Right atrium auricular region (tissue), 2 donors: ENCODE results near the gene PTPRN2. TPM values are rescaled to one million over a fixed set of nuclear protein-coding genes. Genes with fewer than 3 reads are reported as not detected.

ENCODE experiments used
- DNase-seq: peaks from one replicate; pipeline ENCODE4 v3.0.0-alpha.2; 2019; ENCODE audit warnings: low spot score
- H3K27ac ChIP-seq, 2 donors: fragments of 200-600 bp; sonication (generic); 1 replicate in 1 of 2; 2 replicates in 1 of 2; pipeline ENCODE4 v1.5.1; 2016 to 2019
- H3K27me3 ChIP-seq, 2 donors: fragments of 200-600 bp; sonication (generic); one replicate each; pipeline versions ENCODE4 v1.5.1 to v1.6.0; 2017 to 2019
- H3K36me3 ChIP-seq: fragments of 200-600 bp; sonication (generic); one replicate; pipeline ENCODE4 v1.5.1; 2016
- H3K4me1 ChIP-seq, 2 donors: fragments of 200-600 bp; sonication (generic); one replicate each; pipeline versions ENCODE4 v1.5.1 to v1.6.0; 2017 to 2019
- H3K4me3 ChIP-seq, 2 donors: fragments of 200-600 bp; sonication (generic); 1 replicate in 1 of 2; 2 replicates in 1 of 2; pipeline ENCODE4 v1.5.1; 2017 to 2019; ENCODE audit warnings: mild to moderate bottlenecking in 1 of 2, moderate library complexity in 1 of 2
- H3K9me3 ChIP-seq, 2 donors: fragments of 200-600 bp; sonication (generic); one replicate each; pipeline ENCODE4 v1.5.1; 2019
- total RNA-seq, 2 donors: library from RNA; depleted of rRNA; stranded (reverse); fragments of >200 nt; gene quantifications; one replicate each; pipeline ENCODE4 v1.1.0, GENCODE V29; 2016
- TF ChIP-seq, protein P1 (sequence below), 2 donors: fragments of 200-600 bp; sonication (generic); IDR thresholded peaks; one replicate each; pipeline ENCODE4 v1.5.1; 2019; ENCODE audit warnings: antibody characterized with exemption in 2 of 2

Gene PTPRN2
- total RNA-seq, 2 donors from 2014 or later: 2.6 to 2.7 TPM

DNA sequence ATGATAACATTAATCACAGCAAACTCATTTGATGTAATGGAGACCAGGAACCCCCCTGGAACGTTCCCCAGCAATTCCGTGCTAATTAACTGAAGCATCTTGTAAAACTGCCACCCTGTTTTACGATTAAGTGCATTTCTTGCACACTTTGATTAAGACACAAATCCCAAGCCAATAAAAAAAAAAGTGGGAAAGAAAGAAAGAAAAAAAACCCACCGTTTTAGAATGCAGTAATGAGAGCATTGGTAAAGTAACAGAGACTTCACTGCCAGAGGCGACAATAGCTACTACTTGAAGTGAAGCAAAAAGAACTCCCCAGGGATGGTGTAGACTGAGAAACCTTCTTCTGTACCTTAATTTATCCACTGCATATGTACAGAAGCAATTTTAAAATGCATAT lies 616.1 kb downstream of the PTPRN2 start:
- Histone ChIP-seq H3K4me1 (no peaks in the 10 kb centered on the region), H3K27ac (no peak overlapping the region), H3K27me3 (no peaks in the 10 kb centered on the region), H3K9me3 (peaks cover 18 to 24% of the 10 kb centered on the region in 2 donors), H3K4me3 (no peak overlapping the region), H3K36me3 (no peaks in the 10 kb centered on the region)
- TF ChIP-seq, protein P1, sequence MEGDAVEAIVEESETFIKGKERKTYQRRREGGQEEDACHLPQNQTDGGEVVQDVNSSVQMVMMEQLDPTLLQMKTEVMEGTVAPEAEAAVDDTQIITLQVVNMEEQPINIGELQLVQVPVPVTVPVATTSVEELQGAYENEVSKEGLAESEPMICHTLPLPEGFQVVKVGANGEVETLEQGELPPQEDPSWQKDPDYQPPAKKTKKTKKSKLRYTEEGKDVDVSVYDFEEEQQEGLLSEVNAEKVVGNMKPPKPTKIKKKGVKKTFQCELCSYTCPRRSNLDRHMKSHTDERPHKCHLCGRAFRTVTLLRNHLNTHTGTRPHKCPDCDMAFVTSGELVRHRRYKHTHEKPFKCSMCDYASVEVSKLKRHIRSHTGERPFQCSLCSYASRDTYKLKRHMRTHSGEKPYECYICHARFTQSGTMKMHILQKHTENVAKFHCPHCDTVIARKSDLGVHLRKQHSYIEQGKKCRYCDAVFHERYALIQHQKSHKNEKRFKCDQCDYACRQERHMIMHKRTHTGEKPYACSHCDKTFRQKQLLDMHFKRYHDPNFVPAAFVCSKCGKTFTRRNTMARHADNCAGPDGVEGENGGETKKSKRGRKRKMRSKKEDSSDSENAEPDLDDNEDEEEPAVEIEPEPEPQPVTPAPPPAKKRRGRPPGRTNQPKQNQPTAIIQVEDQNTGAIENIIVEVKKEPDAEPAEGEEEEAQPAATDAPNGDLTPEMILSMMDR (IDR thresholded peaks at IDR 0.05): no peak
- DNase-seq: no peak

DNA sequence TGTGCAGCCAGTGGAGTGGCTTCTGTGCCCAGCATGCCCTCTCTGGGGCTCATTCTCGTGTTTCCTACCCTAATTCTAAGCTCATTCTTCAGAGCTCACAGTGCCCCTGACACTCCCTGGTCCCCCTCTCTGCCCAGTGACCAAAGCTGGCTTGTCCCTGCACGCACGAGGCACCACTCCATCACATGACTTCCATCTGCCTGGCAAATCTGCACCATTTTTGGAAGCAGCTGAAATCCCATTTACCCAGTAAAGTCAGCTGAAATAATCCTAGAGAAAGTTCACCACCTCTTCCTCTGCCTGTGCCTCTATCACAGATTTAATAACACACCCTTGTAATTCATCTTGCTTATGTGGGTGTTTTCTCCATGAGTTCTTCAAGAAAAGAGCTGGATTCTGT lies 616.9 kb downstream of the PTPRN2 start:
- no peak for DNase-seq
- TF ChIP-seq, protein P1 (IDR thresholded peaks at IDR 0.05): no peak
- H3K27ac ChIP-seq: no peak overlapping the region
- no peaks in the 10 kb centered on the region for H3K4me1 ChIP-seq
- H3K4me3 ChIP-seq: no peak overlapping the region
- H3K9me3 ChIP-seq: peaks cover 18 to 24% of the 10 kb centered on the region in 2 donors
- H3K27me3 ChIP-seq: no peaks in the 10 kb centered on the region
- no peaks in the 10 kb centered on the region for H3K36me3 ChIP-seq

DNA sequence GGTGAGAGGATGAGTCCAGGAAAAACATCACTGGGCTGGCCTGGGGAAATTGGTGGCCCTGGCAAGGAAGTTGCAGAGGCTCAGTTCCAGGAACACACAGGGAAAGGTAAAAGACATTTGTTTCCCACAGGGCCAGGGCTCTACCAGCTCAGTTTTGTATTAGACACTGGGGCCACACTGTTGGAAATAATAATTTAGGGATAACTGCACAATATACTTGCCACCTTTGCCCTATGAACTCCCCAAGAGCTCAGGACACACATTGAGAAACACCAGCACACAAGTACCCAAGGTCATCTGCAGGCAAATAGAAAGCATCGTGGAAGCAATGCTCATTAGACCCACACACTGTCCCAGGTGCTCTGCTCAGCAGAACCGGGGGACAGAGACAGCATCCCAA lies 617.6 kb downstream of the PTPRN2 start:
- DNase-seq: no peak
- H3K27me3 ChIP-seq: no peaks in the 10 kb centered on the region
- TF ChIP-seq, protein P1 (IDR thresholded peaks at IDR 0.05): no peak
- peaks cover 16 to 17% of the 10 kb centered on the region in 2 donors for H3K9me3 ChIP-seq
- no peaks in the 10 kb centered on the region for H3K36me3 ChIP-seq
- H3K27ac ChIP-seq: no peak overlapping the region
- H3K4me3 ChIP-seq: no peak overlapping the region
- H3K4me1 ChIP-seq: no peaks in the 10 kb centered on the region

DNA sequence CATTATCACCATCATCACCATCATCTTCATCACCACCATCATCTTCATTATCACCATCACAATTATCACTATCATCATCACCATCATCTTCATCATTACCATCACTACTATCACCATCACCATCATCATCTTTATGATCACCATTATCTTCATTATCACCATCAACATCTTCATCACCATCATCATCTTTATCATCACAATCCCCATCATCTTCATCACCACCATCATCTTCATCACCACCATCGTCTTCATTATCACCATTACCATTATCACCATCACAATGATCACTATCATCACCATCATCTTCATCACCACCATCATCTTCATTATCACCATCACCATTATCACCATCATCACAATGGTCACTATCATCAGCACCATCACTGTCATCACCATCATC lies 621.1 kb downstream of the PTPRN2 start:
- no peak overlapping the region for H3K4me3 ChIP-seq

DNA sequence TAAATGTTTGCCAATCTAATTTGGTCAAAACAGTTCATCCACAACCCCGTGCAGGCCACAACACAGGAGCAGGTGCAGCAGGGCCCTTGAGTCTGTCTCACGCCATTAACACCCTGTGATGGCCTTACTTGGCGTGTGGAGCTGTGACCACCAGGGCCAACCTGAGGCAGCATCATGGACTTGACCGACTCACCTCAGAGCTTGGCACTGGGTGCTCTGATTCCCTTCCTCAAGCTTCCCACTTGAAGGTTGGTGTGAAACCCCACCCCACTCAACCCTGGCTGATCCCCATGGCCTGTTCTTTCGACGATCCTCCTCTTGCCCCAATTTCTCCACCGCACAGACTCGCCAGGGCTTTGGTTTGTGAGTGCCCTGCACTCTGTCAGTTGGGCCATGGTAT lies 623.1 kb downstream of the PTPRN2 start:
- TF ChIP-seq, protein P1 (IDR thresholded peaks at IDR 0.05): no peak
- Histone ChIP-seq H3K9me3 (no peaks in the 10 kb centered on the region), H3K36me3 (no peaks in the 10 kb centered on the region), H3K27me3 (no peaks in the 10 kb centered on the region), H3K27ac (no peak overlapping the region), H3K4me1 (no peaks in the 10 kb centered on the region), H3K4me3 (no peak overlapping the region)
- DNase-seq: no peak

More for the DNA sequence above, 621.1 kb downstream of the PTPRN2 start:
- Histone ChIP-seq H3K27me3 (no peaks in the 10 kb centered on the region), H3K4me1 (no peaks in the 10 kb centered on the region), H3K9me3 (no peaks in the 10 kb centered on the region), H3K36me3 (no peaks in the 10 kb centered on the region), H3K27ac (no peak overlapping the region)
- no peak for DNase-seq
- TF ChIP-seq, protein P1 (IDR thresholded peaks at IDR 0.05): no peak

DNA sequence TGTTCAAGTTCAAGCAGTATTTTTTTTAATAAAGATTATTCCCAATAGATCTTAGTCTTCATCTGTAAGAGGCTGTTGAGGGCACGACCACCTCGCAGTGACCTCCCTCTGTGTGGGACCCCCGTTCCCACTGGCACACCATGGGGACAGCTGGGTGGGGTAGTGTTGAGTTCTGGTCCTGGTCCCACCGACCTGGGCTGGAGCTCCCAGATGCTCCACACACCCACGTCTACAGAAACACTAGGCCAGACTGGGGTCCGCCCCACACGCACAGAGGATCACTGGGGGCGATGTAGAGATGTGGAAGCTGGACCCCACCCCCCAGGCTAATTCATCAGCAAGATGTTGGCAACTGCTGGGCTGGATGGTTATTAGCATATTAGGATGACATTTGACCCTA lies 623.6 kb downstream of the PTPRN2 start:
- H3K4me1 ChIP-seq: no peaks in the 10 kb centered on the region
- H3K27me3 ChIP-seq: no peaks in the 10 kb centered on the region
- no peak for DNase-seq
- H3K36me3 ChIP-seq: no peaks in the 10 kb centered on the region
- TF ChIP-seq, protein P1 (IDR thresholded peaks at IDR 0.05): no peak
- no peak overlapping the region for H3K27ac ChIP-seq
- no peak overlapping the region for H3K4me3 ChIP-seq
- peaks cover 0 to 1% of the 10 kb centered on the region in 2 donors for H3K9me3 ChIP-seq
